HL-60 (cell line): ENCODE measurements around the gene SRPX.
A peak's percentile ranks its signal among the peaks of the same experiment; 100 is the strongest.

ENCODE experiments used
- DNase-seq, 2 experiments: peaks; one replicate each; pipeline ENCODE4 v3.0.0-alpha.2; 2010 to 2020; ENCODE audit warnings: low read depth in 1 of 2, low spot score in 1 of 2
- H3K27ac ChIP-seq: fragments of 250-450 bp; sonication (Bioruptor Pico); replicated peaks from 2 replicates; pipeline ENCODE4 v1.5.1; 2020; ENCODE audit warnings: mild to moderate bottlenecking, moderate library complexity
- H3K27me3 ChIP-seq: fragments of 250-450 bp; sonication (Bioruptor Pico); 2 replicates; pipeline ENCODE4 v1.5.1; 2021; ENCODE audit warnings: mild to moderate bottlenecking, moderate library complexity; ENCODE audit not compliant: insufficient read depth, poor library complexity, severe bottlenecking
- H3K4me3 ChIP-seq: replicated peaks from 2 replicates; pipeline ENCODE4 v1.5.1; 2011; ENCODE audit warnings: mild to moderate bottlenecking, control low read depth, low read length; ENCODE audit not compliant: insufficient read depth
- CTCF ChIP-seq: IDR thresholded peaks from one replicate; pipeline ENCODE4 v1.5.1; 2011; ENCODE audit warnings: low read length, control low read depth, inconsistent platforms; ENCODE audit not compliant: insufficient read depth
- GABPA ChIP-seq: IDR thresholded peaks from 2 replicates; pipeline ENCODE4 v1.6.1; 2012; ENCODE audit warnings: low read depth
- POLR2AphosphoS5 ChIP-seq: IDR thresholded peaks from 2 replicates; pipeline ENCODE4 v1.6.1; 2012; ENCODE audit warnings: low read depth
- REST ChIP-seq: IDR thresholded peaks from 2 replicates; pipeline ENCODE4 v1.6.1; 2012; ENCODE audit warnings: low read depth; ENCODE audit not compliant: insufficient replicate concordance
- SPI1 ChIP-seq: IDR thresholded peaks from 2 replicates; pipeline ENCODE4 v1.6.1; 2012; ENCODE audit warnings: low read depth, mild to moderate bottlenecking, borderline replicate concordance

The SRPX gene

GRCh38 chrX:38220024-38220414, 652 bp downstream of the SRPX start:
- DNase-seq: peak in 1 of 2 experiments; percentile 62
- no peak for TF ChIP-seq SPI1
- no peak for TF ChIP-seq CTCF
- no peak for TF ChIP-seq GABPA
- Histone ChIP-seq H3K27ac (no peak overlapping the region), H3K27me3 (no peaks in the 10 kb centered on the region), H3K4me3 (peak overlapping the region; percentile 46)

- TF ChIP-seq CTCF (no peak), POLR2AphosphoS5 (no peak), GABPA (no peak), REST (no peak), SPI1 (no peak)
- Histone ChIP-seq H3K27ac (no peak overlapping the region), H3K27me3 (no peaks in the 10 kb centered on the region), H3K4me3 (no peak overlapping the region)
- DNase-seq: no peak
Measured at GRCh38 chrX:38216642-38217041, 4.0 kb downstream of the SRPX start.

- no peaks in the 10 kb centered on the region for H3K27me3 ChIP-seq
- H3K4me3 ChIP-seq: no peak overlapping the region
- DNase-seq: no peak
- TF ChIP-seq CTCF (no peak), SPI1 (no peak), POLR2AphosphoS5 (no peak), REST (no peak), GABPA (no peak)
- no peak overlapping the region for H3K27ac ChIP-seq
Measured at GRCh38 chrX:38214551-38215531, 5.8 kb downstream of the SRPX start.
